HepG2 (cell line): Measurements from ENCODE around the gene SLC22A23. TPM values are rescaled to one million over a fixed set of nuclear protein-coding genes. Genes with fewer than 3 reads are reported as not detected.

Experiments
- CREM ChIP-seq, 2 experiments: sonication (generic) in 1 of 2; formaldehyde crosslinking in 1 of 2; IDR thresholded peaks; 2 replicates each; pipeline versions ENCODE4 v1.4.0 to v1.6.1; 2016 to 2020; ENCODE audit warnings: antibody characterized with exemption in 1 of 2, mild to moderate bottlenecking in 1 of 2, missing genetic modification reagents in 1 of 2
- DRAP1 ChIP-seq: IDR thresholded peaks from 2 replicates; pipeline ENCODE4 v1.6.1; 2016; ENCODE audit warnings: missing genetic modification reagents, missing compliant biosample characterization
- ETV5 ChIP-seq: IDR thresholded peaks from 2 replicates; pipeline ENCODE4 v1.6.1; 2018; ENCODE audit warnings: missing biosample characterization, missing genetic modification reagents, inconsistent platforms, borderline replicate concordance
- HES4 ChIP-seq: sonication (generic); formaldehyde crosslinking; IDR thresholded peaks from 2 replicates; pipeline ENCODE4 v1.9.0; 2021; ENCODE audit warnings: mild to moderate bottlenecking, missing genetic modification reagents, borderline replicate concordance
- HMG20B ChIP-seq: conservative IDR thresholded peaks from 2 replicates; pipeline ENCODE4 v1.6.1; 2016; ENCODE audit warnings: missing genetic modification reagents, missing compliant biosample characterization
- MED1 ChIP-seq: sonication (generic); formaldehyde crosslinking; IDR thresholded peaks from 2 replicates; pipeline ENCODE4 v1.4.0; 2020; ENCODE audit warnings: missing genetic modification reagents
- MED13 ChIP-seq: sonication (generic); formaldehyde crosslinking; IDR thresholded peaks from 2 replicates; pipeline ENCODE4 v1.5.0; 2020; ENCODE audit warnings: missing genetic modification reagents
- MYPOP ChIP-seq: sonication (generic); formaldehyde crosslinking; IDR thresholded peaks from 2 replicates; pipeline ENCODE4 v1.8.1; 2023; ENCODE audit warnings: mild to moderate bottlenecking, moderate library complexity, missing genetic modification reagents
- PATZ1 ChIP-seq: sonication (generic); formaldehyde crosslinking; IDR thresholded peaks from 2 replicates; pipeline ENCODE4 v1.4.0; 2020; ENCODE audit warnings: missing genetic modification reagents
- REST ChIP-seq, 2 experiments: IDR thresholded peaks; 2 replicates each; pipeline ENCODE4 v1.6.1; 2011 to 2012; ENCODE audit warnings: low read length in 2 of 2, borderline replicate concordance in 1 of 2, low read depth in 1 of 2, mild to moderate bottlenecking in 1 of 2, moderate library complexity in 1 of 2
- RFX1 ChIP-seq: fragments of 450-650 bp; IDR thresholded peaks from 2 replicates; pipeline ENCODE4 v1.6.1; 2017
- RNF219 ChIP-seq: sonication (generic); formaldehyde crosslinking; IDR thresholded peaks from 2 replicates; pipeline ENCODE4 v1.5.0; 2020; ENCODE audit warnings: mild to moderate bottlenecking, missing genetic modification reagents
- SIX4 ChIP-seq: sonication (generic); formaldehyde crosslinking; IDR thresholded peaks from 2 replicates; pipeline ENCODE4 v1.4.0; 2020; ENCODE audit warnings: missing genetic modification reagents
- ZNF503 ChIP-seq: sonication (generic); formaldehyde crosslinking; IDR thresholded peaks from 2 replicates; pipeline ENCODE4 v1.4.0; 2020; ENCODE audit warnings: missing genetic modification reagents
- ZNF576 ChIP-seq: sonication (generic); formaldehyde crosslinking; IDR thresholded peaks from 2 replicates; pipeline ENCODE4 v1.4.0; 2020; ENCODE audit warnings: mild to moderate bottlenecking, missing genetic modification reagents
- polyA plus RNA-seq, 8 experiments: library from polyadenylated mRNA; depleted of rRNA in 3 of 8; stranded (reverse) in 7 of 8; unstranded in 1 of 8; fragments of >200 nt; fragmentation: Illumina TruSeq in 4 of 8; extraction: Trizol in 4 of 8; gene quantifications; 2 replicates each; pipeline versions ENCODE4 v1.2.1 to v1.2.3, GENCODE V29; 2011 to 2016; ENCODE audit warnings: low read depth in 4 of 8, missing spikeins in 1 of 8, mixed read lengths in 1 of 8; ENCODE audit not compliant: insufficient read depth in 1 of 8
- total RNA-seq, 5 experiments: library from RNA; depleted of rRNA; stranded (reverse); fragments of >200 nt; fragmentation: Illumina TruSeq; extraction: Trizol; gene quantifications; 2 replicates each; pipeline ENCODE4 v1.2.3, GENCODE V29; 2016; ENCODE audit warnings: low read depth in 1 of 5

The SLC22A23 gene
- total and polyA plus RNA-seq, 2 of the 13 experiments (the other 11 are each of a cell fraction or from before 2014, with no cell fraction given): 11.8 to 17.5 TPM

- TF ChIP-seq REST (IDR thresholded peaks at IDR 0.05; ENCODE audit: borderline replicate concordance in 1 of 2, low read depth in 1 of 2, low read length in 2 of 2) (peak in 1 of 2 experiments; percentile 55; a peak in 1 of 4 replicates), CREM (IDR thresholded peaks at IDR 0.05) (peak; percentile 50), CREM (CRISPR knock-in tag; IDR thresholded peaks at IDR 0.05) (no peak), MED1 (CRISPR knock-in tag) (peak; percentile 96), ZNF576 (CRISPR knock-in tag) (no peak), HMG20B (CRISPR knock-in tag) (peak; percentile 45; the same call in 1 of the 2 replicates), SIX4 (peak; percentile 75; the same call in 1 of the 2 replicates), ETV5 (CRISPR knock-in tag) (peak; percentile 59; the same call in 1 of the 2 replicates), RFX1 (peak; percentile 48; the same call in 1 of the 2 replicates), DRAP1 (CRISPR knock-in tag) (no peak), RNF219 (CRISPR knock-in tag) (no peak), MED13 (CRISPR knock-in tag) (peak; percentile 70; the same call in 1 of the 2 replicates), PATZ1 (peak; percentile 95), MYPOP (peak; percentile 6; the same call in 1 of the 2 replicates), ZNF503 (peak; percentile 92), HES4 (CRISPR knock-in tag) (no peak)
These were observed 99.9 kb downstream of the SLC22A23 start (continued) for GRCh38 chr6:3356824-3357420.
